GM12865 (cell line): Measurements from ENCODE around the gene SCFD2.

Experiments used
- DNase-seq: peaks from one replicate; pipeline ENCODE4 v3.0.0; 2010; ENCODE audit warnings: low read depth
- H3K4me3 ChIP-seq: 2 replicates; pipeline ENCODE4 v1.5.1; 2011; ENCODE audit warnings: mild to moderate bottlenecking, low read depth, low read length, control low read depth
- CTCF ChIP-seq: IDR thresholded peaks from 2 replicates; pipeline ENCODE4 v1.5.1; 2011; ENCODE audit warnings: low read length, control low read depth, low read depth, inconsistent platforms; ENCODE audit not compliant: insufficient read depth; ENCODE audit errors: missing control alignments

The SCFD2 gene

GRCh38 chr4:52894443-52894842, 471.4 kb downstream of the SCFD2 start:
- H3K4me3 ChIP-seq = no peak overlapping the region
- TF ChIP-seq CTCF = no peak
- no peak for DNase-seq

DNA sequence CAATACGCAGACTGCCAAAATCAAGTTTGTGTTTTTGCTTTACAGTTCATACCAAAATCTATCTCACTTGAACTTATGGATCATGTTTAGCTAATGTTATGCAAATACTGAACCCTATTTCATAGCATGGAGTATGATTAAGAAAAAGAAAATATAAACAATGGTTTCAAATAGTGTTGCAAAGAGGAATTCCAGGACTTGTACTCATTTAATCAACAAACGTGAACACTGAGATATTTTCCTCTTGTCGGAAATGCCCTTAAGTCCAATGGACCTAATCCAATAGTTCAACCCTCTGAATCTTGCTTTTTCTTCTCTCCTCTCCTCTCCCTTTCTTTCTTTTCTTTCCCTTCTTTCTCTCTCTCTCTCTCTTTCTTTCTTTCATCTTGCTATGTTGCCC, 473.0 kb downstream of the SCFD2 start:
- no peak for DNase-seq
- no peak for TF ChIP-seq CTCF

DNA sequence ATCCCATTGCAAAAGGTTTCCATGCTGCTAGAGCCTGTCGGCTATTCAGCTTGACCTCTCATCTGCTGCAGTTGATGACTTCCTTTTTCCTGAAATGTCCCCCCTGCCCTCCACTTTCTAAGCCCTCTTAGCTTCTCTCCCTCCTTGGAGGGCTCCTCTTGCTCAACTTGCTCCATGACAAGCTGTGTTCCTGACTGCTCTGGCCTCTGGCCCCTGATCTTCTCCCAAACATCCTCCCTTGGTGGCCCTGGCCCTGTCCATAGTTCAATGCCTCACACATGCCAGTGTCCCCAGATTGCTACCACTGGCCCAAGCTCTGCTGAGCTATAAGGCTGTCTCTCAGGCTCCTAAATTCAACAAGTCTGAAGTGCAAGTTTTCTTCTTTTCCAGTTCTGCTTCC, 474.1 kb downstream of the SCFD2 start:
- no peak overlapping the region for H3K4me3 ChIP-seq
- DNase-seq = no peak
- no peak for TF ChIP-seq CTCF

More for the DNA sequence above, 473.0 kb downstream of the SCFD2 start:
- H3K4me3 ChIP-seq = no peak overlapping the region

DNA sequence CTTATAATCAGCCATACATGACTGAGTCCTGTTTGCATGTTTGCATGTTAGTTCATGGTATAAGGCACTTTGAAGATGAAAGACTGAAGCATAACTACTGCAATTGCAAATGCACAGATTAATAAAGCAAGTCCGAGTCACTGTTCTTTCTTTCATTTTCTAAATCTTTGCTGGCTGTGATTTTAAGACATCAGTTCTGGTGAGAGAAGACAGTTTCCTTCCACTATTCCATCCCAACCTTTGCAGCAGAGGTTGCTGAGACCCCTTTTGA, 475.4 kb downstream of the SCFD2 start:
- no peak for TF ChIP-seq CTCF
- no peak overlapping the region for H3K4me3 ChIP-seq
- no peak for DNase-seq

- H3K4me3 ChIP-seq = no peak overlapping the region
- DNase-seq = no peak
- no peak for TF ChIP-seq CTCF
These were observed 475.9 kb downstream of the SCFD2 start for GRCh38 chr4:52889778-52890520.

DNA sequence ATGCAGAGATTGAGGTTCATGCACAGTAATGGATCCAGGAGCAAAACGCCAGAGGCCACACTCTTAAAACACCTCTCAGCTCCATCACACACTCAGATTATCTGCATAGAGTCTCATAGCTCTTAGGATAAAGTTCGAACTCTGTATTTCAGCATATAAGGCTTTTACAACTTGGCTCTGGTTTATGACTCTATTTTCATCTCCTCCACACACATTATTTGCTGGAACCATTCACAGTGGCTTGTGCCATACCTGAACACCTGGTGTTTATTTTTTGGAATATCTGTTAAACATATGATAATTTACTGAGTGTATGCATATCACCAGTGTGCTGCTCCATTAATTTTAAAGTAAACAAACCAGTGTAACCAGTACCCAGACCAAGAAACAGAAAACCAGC, 476.5 kb downstream of the SCFD2 start:
- no peak for TF ChIP-seq CTCF
- no peak for DNase-seq
- H3K4me3 ChIP-seq = no peak overlapping the region

DNA sequence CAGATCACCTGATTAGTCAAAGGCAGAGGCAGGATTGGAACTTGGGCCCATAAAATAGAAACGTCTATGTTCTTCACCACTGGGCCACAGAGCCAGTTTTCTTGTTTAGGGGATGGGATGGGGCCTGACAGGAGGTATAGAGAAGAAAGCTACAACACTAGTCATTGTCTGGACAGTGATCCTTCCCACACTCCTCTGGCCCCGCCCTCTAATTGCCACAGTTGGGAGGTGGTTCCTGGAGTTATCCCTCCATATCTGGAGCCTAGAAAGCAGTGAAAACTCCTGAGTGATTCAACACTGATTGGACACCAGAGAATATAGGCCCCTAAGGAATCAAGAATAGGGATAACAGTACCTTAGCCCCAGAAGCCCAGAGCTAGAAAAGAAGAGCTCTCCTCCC, 480.9 kb downstream of the SCFD2 start:
- no peak overlapping the region for H3K4me3 ChIP-seq
- TF ChIP-seq CTCF = no peak
- DNase-seq = no peak
